HG02943 (cell line): ENCODE data around the gene SPINT3.
"Not testable (repeated sequence)": the region's sequence is repeated elsewhere in the genome, so short reads cannot be mapped to it uniquely, and the experiment has no call there.

Source experiments
- ATAC-seq: cut with Tn5 transposase; IDR thresholded peaks from one replicate; pipeline ENCODE4 v1.9.1; 2021; ENCODE audit warnings: mild to moderate bottlenecking, low read depth, moderate library complexity; ENCODE audit not compliant: unreplicated experiment

SPINT3 gene

GRCh38 chr20:45503403-45503802 lies 12.0 kb downstream of the SPINT3 start:
- ATAC-seq: no peak

GRCh38 chr20:45502561-45502960 lies 12.9 kb downstream of the SPINT3 start:
- ATAC-seq: no peak

DNA sequence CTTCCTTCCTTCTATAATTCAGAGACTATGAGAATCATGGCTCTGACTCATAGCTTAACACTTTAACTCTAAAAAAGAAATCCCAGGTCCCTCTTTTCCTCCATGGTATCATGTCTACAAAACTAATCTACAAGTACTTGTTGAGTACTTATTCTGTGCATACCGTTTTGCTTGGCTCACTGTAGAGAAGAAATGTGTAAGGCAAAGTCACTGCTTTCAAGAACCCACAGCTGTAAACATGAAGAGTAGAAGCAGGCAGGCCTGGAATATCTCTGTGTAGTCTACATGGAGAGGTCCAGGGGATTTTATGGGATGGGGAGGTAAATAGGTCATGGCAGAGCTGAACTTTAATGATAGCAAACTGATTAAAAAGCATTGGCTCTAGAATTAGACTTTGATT lies 13.8 kb downstream of the SPINT3 start:
- no peak for ATAC-seq

DNA sequence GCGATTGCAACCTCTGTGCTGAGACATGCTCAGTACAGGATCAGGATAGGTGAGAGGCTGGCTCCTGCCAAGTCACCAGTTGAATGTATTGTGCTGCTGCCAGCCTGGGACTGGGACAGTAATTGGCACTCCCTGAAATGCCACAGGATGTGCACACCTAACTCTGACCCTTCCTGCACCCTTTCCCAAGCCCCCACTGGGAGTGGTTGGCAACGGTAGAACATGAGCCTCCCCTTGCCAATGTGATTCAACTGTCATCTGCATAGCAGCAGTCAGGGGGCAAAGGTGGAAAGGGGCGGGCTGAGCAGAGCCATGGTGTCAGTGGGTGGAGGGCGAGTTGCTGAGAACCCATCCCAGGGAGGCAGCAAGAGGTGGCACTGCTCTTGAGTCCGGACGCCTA lies 15.4 kb downstream of the SPINT3 start:
- ATAC-seq: no peak

DNA sequence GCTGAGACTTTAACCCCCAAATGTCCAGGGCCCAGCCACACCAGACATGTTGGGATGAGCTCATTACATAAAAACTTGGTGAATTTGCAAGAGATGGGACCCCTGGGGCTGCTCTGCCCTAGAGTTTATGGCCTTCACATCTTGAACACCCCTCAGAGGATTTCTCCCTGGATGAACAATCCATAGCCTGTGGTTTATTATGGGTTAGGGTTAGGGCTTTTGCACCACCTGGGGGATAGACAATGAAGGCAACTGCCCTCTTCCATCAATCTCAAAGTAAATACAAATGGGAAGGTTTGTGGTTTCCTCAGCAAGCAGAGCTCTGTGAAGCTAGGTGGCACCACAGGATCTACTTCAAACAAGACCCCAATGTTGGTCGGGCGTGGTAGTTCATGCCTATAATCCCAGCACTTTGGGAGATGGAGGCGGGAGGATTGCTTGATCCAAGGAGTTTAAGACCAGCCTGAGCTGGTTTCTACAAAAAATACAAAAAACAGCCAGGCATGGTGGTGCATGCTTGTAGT lies 17.4 kb downstream of the SPINT3 start:
- no peak for ATAC-seq

GRCh38 chr20:45496166-45496565 lies 19.3 kb downstream of the SPINT3 start:
- no peak for ATAC-seq

- no peak for ATAC-seq
These were observed 19.9 kb downstream of the SPINT3 start for GRCh38 chr20:45495501-45495941.

DNA sequence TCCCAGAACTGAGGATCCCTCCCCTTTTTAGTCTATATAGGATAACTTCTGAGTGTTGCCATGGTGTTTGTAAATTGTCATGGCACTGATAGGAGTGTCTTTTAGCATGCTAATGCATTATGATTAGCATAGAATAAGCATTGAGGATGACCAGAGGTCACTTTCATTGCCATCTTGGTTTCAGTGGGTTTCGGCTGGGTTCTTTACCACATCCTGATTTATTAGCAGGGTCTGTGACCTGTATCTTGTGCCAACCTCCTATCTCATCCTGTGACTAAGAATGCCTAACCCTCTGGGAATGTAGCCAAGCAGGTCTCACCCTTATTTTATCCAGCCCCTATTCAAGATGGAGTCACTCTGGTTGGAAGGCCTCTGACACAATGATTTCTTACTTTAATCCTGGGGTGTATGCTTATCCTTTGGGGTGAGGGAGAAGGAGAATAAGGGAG lies 26.3 kb downstream of the SPINT3 start:
- ATAC-seq: no peak

- ATAC-seq: no peak
These were observed 28.2 kb downstream of the SPINT3 start for GRCh38 chr20:45487231-45487635.

- no peak for ATAC-seq
These were observed 30.0 kb downstream of the SPINT3 start for GRCh38 chr20:45485388-45485787.

- no peak for ATAC-seq
These were observed 30.7 kb downstream of the SPINT3 start for GRCh38 chr20:45484676-45485075.

DNA sequence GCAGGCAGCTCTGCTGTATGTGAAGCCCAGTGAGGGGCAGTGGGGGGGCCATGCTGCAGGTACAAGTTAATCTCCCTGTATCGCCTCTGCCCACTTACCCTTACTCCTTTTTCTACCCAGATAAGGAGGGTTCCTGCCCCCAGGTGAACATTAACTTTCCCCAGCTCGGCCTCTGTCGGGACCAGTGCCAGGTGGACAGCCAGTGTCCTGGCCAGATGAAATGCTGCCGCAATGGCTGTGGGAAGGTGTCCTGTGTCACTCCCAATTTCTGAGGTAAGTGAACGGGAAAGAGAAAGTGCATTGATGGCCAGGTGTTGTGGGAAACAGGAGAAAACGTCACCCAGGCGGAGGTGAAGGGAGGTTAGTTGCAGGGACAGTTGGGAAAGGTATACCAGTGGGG lies 35.6 kb downstream of the SPINT3 start:
- ATAC-seq: no peak

DNA sequence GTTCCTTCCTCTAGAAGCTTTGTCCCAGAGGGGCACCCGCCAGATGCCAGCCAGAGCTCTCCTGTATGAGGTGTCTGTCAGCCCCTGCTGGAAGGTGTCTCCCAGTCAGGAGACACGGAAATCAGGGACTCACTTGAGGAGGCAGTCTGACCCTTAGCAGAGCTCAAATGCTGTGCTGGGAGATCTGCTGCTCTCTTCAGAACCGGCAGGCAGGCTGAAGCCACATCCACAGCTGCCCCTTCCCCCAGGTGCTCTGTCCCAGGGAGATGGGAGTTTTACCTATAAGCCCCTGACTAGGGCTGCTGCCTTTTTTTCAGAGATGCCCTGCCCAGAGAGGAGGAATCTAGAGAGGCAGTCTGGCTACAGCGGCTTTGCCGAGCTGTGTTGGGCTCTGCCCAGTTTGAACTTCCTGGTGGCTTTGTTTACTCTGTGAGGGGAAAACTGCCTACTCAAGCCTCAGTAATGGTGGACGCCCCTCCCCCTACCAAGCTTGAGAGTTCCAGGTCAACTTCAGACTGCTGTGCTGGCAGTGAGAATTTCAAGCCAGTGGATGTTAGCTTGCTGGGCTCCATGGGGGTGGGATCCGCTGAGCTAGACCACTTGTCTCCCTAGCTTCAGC lies 37.8 kb downstream of the SPINT3 start:
- ATAC-seq: not testable (repeated sequence)

- not testable (repeated sequence) for ATAC-seq
These were observed 43.1 kb downstream of the SPINT3 start for GRCh38 chr20:45472286-45472685.

DNA sequence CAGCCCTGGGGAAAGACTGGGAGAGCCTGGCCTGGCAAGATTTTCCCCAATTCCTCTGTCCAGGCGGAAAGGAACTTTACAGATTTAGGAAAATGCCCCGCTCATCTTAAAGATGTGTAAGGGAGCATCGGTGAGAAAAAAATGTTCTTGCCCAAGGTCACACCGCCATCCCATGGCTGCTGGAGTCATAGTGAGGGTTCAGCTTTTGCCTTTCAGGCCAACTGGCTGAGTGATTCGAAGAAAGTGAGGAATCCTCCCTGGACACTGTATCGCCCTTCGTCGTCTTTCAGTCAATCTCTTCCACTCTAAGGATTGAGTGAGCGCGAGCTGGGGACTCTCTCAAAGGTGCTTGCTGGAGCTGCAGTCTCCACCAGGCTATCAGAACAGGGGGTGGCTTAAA lies 44.5 kb downstream of the SPINT3 start:
- peak; percentile 16 for ATAC-seq

DNA sequence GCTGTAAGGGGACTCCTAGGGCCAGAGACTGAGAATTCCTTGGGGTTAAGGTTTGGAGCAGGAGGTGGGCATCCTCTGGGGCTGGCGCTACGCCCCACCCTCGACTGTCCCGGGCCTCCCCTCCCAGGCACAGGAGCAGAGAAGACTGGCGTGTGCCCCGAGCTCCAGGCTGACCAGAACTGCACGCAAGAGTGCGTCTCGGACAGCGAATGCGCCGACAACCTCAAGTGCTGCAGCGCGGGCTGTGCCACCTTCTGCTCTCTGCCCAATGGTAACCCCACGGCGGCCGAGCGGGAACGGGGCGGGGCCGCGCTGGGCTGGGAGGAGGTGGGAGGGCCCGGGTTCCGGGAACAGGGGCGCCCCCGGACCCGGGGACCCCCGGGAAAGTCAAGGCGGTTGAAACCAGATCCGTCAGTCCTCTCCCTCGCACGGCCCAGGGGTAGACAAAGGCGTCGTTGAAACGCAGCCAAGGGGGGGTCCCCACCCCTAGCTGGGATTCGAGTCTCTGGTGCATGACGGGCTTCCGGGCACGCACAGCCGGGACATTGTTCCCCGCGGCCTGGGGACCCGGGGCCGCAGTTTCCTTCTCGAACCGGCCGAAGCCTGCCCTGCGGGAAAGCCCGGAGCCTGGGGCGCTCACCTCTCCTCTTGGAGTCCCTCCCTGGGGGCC lies 45.0 kb downstream of the SPINT3 start:
- peak; percentile 67 for ATAC-seq

DNA sequence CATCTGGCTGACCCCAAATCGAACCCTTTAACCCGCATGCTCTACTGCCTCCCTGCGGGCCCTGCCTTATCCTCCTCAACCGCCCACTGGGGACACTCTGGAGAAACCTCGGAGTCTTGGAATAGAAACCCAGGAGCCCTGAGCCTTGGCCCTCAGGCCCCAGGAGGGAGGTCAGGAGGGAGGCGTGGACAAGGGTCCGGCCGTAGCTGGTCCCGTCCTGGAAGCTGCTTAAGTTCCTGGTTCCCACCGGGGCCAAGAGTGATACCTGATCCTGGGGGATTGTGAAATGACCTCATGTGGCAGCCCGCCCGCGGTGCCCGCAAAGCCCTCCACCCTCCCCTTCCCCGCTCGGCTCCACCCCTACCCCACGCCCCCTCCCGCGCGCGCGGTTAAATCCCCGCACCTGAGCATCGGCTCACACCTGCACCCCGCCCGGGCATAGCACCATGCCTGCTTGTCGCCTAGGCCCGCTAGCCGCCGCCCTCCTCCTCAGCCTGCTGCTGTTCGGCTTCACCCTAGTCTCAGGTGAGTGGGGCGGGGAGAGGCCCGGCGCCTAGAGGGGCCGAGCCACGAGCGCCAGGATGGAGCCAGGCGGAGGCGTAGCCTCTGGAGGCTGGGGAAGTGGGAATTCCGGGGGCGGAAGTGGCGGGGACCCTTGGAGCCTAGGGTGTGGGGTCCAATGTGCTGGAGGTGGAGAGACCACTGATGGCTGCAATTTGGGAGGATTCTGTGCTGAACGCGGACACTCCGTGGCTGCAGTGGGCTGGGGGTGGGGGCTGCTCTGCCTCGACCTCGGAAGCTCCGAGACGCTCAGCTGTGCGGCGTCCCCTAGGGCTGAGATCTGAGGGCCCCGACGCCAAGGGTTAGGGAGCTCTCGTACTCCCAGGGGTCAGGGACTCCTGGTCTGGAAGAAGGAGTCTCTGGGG lies 45.8 kb downstream of the SPINT3 start, which contains the start of gene WFDC2:
TSS of gene WFDC2 (plus strand) at position 418 of the 926 bp plus-strand sequence. CDS start at position 447, 29 bp downstream.
- ATAC-seq: no peak

DNA sequence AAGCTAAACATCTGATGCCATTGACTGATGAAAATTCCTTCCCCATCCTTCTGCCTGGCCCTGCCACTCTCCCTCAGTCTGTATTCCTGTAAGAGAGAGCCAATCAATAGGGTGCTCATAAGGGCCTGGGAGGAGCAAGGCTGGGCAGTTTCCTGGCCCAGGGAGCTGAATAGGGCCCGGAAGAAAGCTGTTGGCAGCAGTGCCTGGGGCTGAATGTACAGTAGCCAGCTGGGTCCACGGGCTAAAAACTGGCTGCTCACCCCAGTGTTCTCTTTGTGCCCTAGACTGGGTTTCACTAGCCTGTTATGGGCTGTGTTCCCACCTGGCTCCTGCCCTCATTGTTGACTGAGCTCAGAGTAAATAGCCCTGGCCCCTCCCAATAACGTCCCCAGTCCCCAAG lies 47.6 kb downstream of the SPINT3 start:
- no peak for ATAC-seq

DNA sequence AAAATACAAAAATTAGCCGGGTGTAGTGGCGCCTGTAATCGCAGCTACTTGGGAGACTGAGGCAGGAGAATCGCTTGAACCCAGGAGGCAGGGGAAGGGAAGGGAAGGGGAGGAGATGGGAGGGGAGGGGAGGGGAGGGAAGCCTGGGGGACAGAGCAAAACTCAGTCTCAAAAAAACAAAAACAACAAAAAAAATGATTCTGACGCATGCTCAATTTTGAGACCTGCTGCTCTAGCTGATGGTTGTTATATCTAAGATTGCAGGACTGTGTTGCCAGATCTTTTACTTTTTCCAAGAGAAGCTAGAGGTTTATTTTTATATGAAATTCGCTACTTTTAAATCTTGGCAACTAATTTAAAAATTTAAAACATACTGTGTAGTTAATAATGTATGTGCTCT lies 48.2 kb downstream of the SPINT3 start:
- no peak for ATAC-seq

DNA sequence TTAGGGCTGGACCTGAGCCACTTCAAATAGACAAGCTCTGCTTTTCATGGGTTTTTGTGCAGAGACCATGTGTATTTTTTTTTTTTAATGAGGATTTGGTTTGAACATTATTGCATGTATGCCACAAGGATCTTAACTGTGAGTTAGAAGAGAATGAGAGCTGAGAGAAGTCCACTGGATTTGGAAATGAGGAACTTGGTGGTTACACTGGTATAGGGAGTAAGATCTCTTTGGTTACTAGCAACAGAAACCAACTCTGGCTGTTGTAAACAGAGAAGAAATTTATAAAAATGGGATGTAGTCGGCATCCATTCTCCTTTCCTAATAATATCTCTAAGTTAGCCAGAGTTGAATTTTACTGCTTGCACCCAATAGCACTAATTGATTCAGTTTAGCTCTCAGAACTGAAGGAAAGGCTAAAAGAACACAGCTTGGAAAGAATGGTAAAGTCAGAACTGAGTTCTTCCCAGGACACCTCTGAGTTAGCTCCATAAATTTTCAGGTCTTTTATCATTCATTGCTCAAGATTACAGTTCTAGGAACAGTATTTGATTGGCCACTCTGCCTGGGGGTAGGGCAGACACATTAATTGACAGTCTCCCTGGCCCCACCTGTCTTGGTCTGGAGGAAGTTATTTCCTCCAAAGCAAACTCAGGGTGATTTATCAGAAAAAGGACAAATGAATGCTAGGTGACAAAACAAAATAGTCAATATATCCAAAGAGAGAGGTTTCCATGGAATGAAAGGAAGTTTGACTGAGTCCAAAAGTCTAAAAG lies 49.7 kb downstream of the SPINT3 start:
- ATAC-seq: no peak
